Keratinocyte (primary cell): ENCODE data around the gene SYNDIG1. TPM values are rescaled to one million over a fixed set of nuclear protein-coding genes. Genes with fewer than 3 reads are reported as not detected.

ENCODE experiments used
- DNase-seq: peaks from one replicate; pipeline ENCODE4 v3.0.0-alpha.2; 2011; ENCODE audit warnings: low read depth, missing footprints, low spot score
- FAIRE-seq: peaks from 2 replicates; lab custom pipeline; 2011; peaks lifted over from hg19 to GRCh38; lab: Jason Lieb, UNC
- H2AFZ ChIP-seq: 2 replicates; pipeline ENCODE4 v1.6.0; 2012; ENCODE audit warnings: low read length, control low read depth, inconsistent platforms; ENCODE audit not compliant: control insufficient read depth
- H3K27ac ChIP-seq: 2 replicates; pipeline ENCODE4 v1.5.1; 2011; ENCODE audit warnings: low read length; ENCODE audit not compliant: control insufficient read depth, insufficient read depth
- H3K27me3 ChIP-seq: 3 replicates; pipeline ENCODE4 v1.6.0; 2011; ENCODE audit warnings: low read length; ENCODE audit not compliant: control insufficient read depth, insufficient read depth; ENCODE audit errors: extremely low read depth
- H3K36me3 ChIP-seq, 2 experiments: 2 replicates in 1 of 2; 3 replicates in 1 of 2; pipeline ENCODE4 v1.5.1; 2011; ENCODE audit warnings: low read length in 2 of 2, mild to moderate bottlenecking in 1 of 2; ENCODE audit not compliant: control insufficient read depth in 2 of 2, insufficient read depth in 2 of 2; ENCODE audit errors: extremely low read depth in 1 of 2
- H3K4me1 ChIP-seq: 3 replicates; pipeline ENCODE4 v1.5.1; 2011; ENCODE audit warnings: low read length; ENCODE audit not compliant: control insufficient read depth, insufficient read depth; ENCODE audit errors: extremely low read depth
- H3K4me2 ChIP-seq: 3 replicates; pipeline ENCODE4 v1.6.0; 2011; ENCODE audit warnings: low read depth, low read length; ENCODE audit not compliant: control insufficient read depth, insufficient read depth; ENCODE audit errors: extremely low read depth
- H3K4me3 ChIP-seq, 3 experiments: fragments of 200-600 bp in 1 of 3; sonication (generic) in 1 of 3; 2 replicates in 2 of 3; 3 replicates in 1 of 3; pipeline ENCODE4 v1.5.1; 2011 to 2016; ENCODE audit warnings: low read length in 3 of 3, mild to moderate bottlenecking in 3 of 3, control low read depth in 2 of 3, inconsistent platforms in 1 of 3, low read depth in 1 of 3, mixed read lengths in 1 of 3, mixed run types in 1 of 3, moderate library complexity in 1 of 3; ENCODE audit not compliant: control insufficient read depth in 2 of 3, insufficient read depth in 2 of 3; ENCODE audit errors: extremely low read depth in 1 of 3
- H3K79me2 ChIP-seq: 2 replicates; pipeline ENCODE4 v1.6.0; 2012; ENCODE audit warnings: low read length; ENCODE audit not compliant: control insufficient read depth, insufficient read depth
- H3K9ac ChIP-seq: 3 replicates; pipeline ENCODE4 v1.6.0; 2011; ENCODE audit warnings: low read length; ENCODE audit not compliant: control insufficient read depth, insufficient read depth; ENCODE audit errors: extremely low read depth
- H3K9me1 ChIP-seq: 3 replicates; pipeline ENCODE4 v1.6.0; 2011; ENCODE audit warnings: low read length; ENCODE audit not compliant: control insufficient read depth, insufficient read depth; ENCODE audit errors: extremely low read depth
- H3K9me3 ChIP-seq: 2 replicates; pipeline ENCODE4 v1.5.1; 2012; ENCODE audit warnings: low read depth, low read length; ENCODE audit not compliant: control insufficient read depth
- H4K20me1 ChIP-seq: 3 replicates; pipeline ENCODE4 v1.6.0; 2011; ENCODE audit warnings: low read length; ENCODE audit not compliant: control insufficient read depth, insufficient read depth; ENCODE audit errors: extremely low read depth
- CTCF ChIP-seq, 3 experiments: IDR thresholded peaks in 1 of 3; conservative IDR thresholded peaks in 1 of 3; optimal IDR thresholded peaks in 1 of 3; 2 replicates in 2 of 3; 3 replicates in 1 of 3; pipeline versions ENCODE3 to v1.5.1; 2011; ENCODE audit warnings: low read length in 3 of 3, mild to moderate bottlenecking in 3 of 3, moderate library complexity in 2 of 3, control low read depth in 1 of 3, inconsistent platforms in 1 of 3; ENCODE audit not compliant: insufficient read depth in 2 of 3; ENCODE audit errors: extremely low read depth in 1 of 3
- EZH2 ChIP-seq: IDR thresholded peaks from one replicate; pipeline ENCODE4 v1.6.1; 2012; ENCODE audit warnings: inconsistent platforms, mild to moderate bottlenecking, low read length, moderate library complexity
- dilution Hi-C: fragments of 300-500 bp; cut with MboI; formaldehyde crosslinking; loops from one replicate; pipeline ENCODE4 v1.7.0; 2020; ENCODE audit warnings: low sequenced_read_pairs; ENCODE audit not compliant: extremely low pct_ligation_motif_present
- polyA plus RNA-seq, 5 experiments: library from polyadenylated mRNA; depleted of rRNA in 3 of 5; stranded (reverse) in 3 of 5; stranded (forward) in 1 of 5; unstranded in 1 of 5; fragments of >200 nt; gene quantifications; 1 replicate in 1 of 5; 2 replicates in 3 of 5; 3 replicates in 1 of 5; pipeline versions ENCODE4 v1.2.1 to v1.2.3, GENCODE V29; 2011 to 2012; ENCODE audit warnings: missing spikeins in 2 of 5, low read depth in 1 of 5, low replicate concordance in 1 of 5

Gene SYNDIG1
- polyA plus RNA-seq, 1 donor (not counting 4 experiments of a cell fraction or from before 2014, with no cell fraction given), result 0.38 TPM

DNA sequence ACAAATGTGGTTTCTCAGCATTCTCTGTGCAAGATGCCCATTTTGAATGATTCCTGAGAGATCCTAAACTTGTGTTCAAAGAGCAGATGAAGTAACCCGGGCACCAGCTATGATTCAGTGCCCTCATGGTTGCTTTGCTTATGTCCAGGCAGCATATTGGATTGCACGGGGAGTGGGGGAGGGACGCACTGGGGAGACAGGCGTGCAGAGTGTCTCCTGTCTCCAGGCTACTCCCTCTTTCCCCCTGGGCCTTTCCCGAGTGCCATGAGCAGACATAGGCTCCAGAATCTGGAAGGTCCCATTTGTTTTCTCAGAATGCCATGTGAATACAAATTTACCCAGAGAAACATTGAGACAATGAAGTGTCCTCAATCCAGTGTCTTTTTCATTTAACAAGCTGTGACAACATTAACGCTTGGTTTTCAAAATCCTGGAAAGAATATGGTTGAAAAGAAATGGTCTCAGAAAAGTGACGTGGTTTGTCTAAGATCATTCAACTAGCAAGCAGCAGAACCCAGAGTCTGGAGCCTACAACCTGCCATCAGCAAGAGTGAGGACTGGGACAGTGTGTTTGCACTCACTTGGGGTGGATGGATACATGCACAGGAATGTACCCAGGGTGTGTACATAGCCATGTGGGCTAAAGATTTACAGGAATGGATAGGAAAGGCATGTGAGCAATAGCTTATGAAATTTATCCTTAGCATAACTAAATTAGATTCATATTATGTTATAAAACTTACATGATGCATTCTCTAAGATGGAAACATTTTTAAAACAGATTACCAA, 4.2 kb downstream of the SYNDIG1 start:
- H3K4me2 ChIP-seq, result no peak overlapping the region
- no peak overlapping the region for H2AFZ ChIP-seq
- dilution Hi-C loops, result no loop called here
- peaks cover 10% of the 10 kb centered on the region for H3K4me1 ChIP-seq
- H4K20me1 ChIP-seq, result no peaks in the 10 kb centered on the region
- no peaks in the 10 kb centered on the region for H3K36me3 ChIP-seq
- DNase-seq, result no peak
- FAIRE-seq, result no peak
- peaks cover 37% of the 10 kb centered on the region for H3K27me3 ChIP-seq
- H3K9me1 ChIP-seq, result no peaks in the 10 kb centered on the region
- no peak overlapping the region for H3K27ac ChIP-seq
- no peaks in the 10 kb centered on the region for H3K9me3 ChIP-seq
- no peak for TF ChIP-seq EZH2
- TF ChIP-seq CTCF (optimal IDR thresholded peaks at IDR 0.05 in 1 of 3, IDR thresholded peaks at IDR 0.05 in 1 of 3, conservative IDR thresholded peaks at IDR 0.05 in 1 of 3; ENCODE audit: extremely low read depth in 1 of 3, insufficient read depth in 2 of 3, low read length in 3 of 3), result no peak
- no peaks in the 10 kb centered on the region for H3K79me2 ChIP-seq
- no peak overlapping the region for H3K4me3 ChIP-seq
- H3K9ac ChIP-seq, result no peak overlapping the region

- no peak for DNase-seq
- dilution Hi-C loops, result no loop called here
- no peaks in the 10 kb centered on the region for H3K36me3 ChIP-seq
- no peak for TF ChIP-seq CTCF (optimal IDR thresholded peaks at IDR 0.05 in 1 of 3, IDR thresholded peaks at IDR 0.05 in 1 of 3, conservative IDR thresholded peaks at IDR 0.05 in 1 of 3; ENCODE audit: extremely low read depth in 1 of 3, insufficient read depth in 2 of 3, low read length in 3 of 3)
- no peak for TF ChIP-seq EZH2
- H3K79me2 ChIP-seq, result no peaks in the 10 kb centered on the region
- no peak overlapping the region for H3K4me3 ChIP-seq
- FAIRE-seq, result no peak
- H2AFZ ChIP-seq, result no peak overlapping the region
- no peaks in the 10 kb centered on the region for H4K20me1 ChIP-seq
- peaks cover 5% of the 10 kb centered on the region for H3K27me3 ChIP-seq
- H3K4me2 ChIP-seq, result no peak overlapping the region
- H3K27ac ChIP-seq, result no peak overlapping the region
- H3K9me1 ChIP-seq, result no peaks in the 10 kb centered on the region
- H3K4me1 ChIP-seq, result peaks cover 3% of the 10 kb centered on the region
- no peaks in the 10 kb centered on the region for H3K9me3 ChIP-seq
- no peak overlapping the region for H3K9ac ChIP-seq
These were observed 8.6 kb downstream of the SYNDIG1 start for GRCh38 chr20:24477831-24478547.
